A549 (cell line): ENCODE data around the gene POU2F3. TPM values are rescaled to one million over a fixed set of nuclear protein-coding genes. Genes with fewer than 3 reads are reported as not detected.

Source experiments
- ATAC-seq, 2 experiments: fragments of 200-7000 bp in 1 of 2; fragments of >200 bp in 1 of 2; cut with Nextera tagmentation in 1 of 2; cut with Tn5 transposase in 1 of 2; 3 replicates each; pipeline versions ENCODE4 v1.8.0 to v1.9.1; 2018 to 2020; ENCODE audit warnings: mild to moderate bottlenecking in 1 of 2, moderate library complexity in 1 of 2
- CTCF ChIA-PET: fragments of 300-600 bp; sonication (Branson Sonifier 250); formaldehyde crosslinking; extraction: SDS; loops from one replicate; lab custom pipeline; 2021; ENCODE audit warnings: antibody characterized with exemption, inconsistent platforms; lab: Yijun Ruan, JAX
- POLR2A ChIA-PET: fragments of 350-600 bp; formaldehyde crosslinking; extraction: SDS; loops from one replicate; lab custom pipeline; 2021; ENCODE audit warnings: antibody characterized with exemption, inconsistent platforms; lab: Yijun Ruan, JAX
- DNase-seq, 2 experiments: peaks; one replicate each; pipeline versions ENCODE4 v3.0.0 to v3.0.0-alpha.2; 2011 to 2016; ENCODE audit warnings: low read depth in 1 of 2, low spot score in 1 of 2
- FAIRE-seq: peaks from 2 replicates; lab custom pipeline; 2011; peaks lifted over from hg19 to GRCh38; lab: Jason Lieb, UNC
- H3K27ac ChIP-seq, 2 experiments: fragments of >200 bp; sonication (Bioruptor Twin); formaldehyde crosslinking; 3 replicates each; pipeline ENCODE4 v1.5.1; 2016 to 2017
- H3K4me1 ChIP-seq: fragments of >200 bp; sonication (Bioruptor Twin); formaldehyde crosslinking; 3 replicates; pipeline ENCODE4 v1.6.1; 2016
- H3K4me2 ChIP-seq: fragments of >200 bp; sonication (Bioruptor Twin); formaldehyde crosslinking; 3 replicates; pipeline ENCODE4 v1.6.1; 2016
- H3K4me3 ChIP-seq: fragments of >200 bp; sonication (Bioruptor Twin); formaldehyde crosslinking; 3 replicates; pipeline ENCODE4 v1.5.1; 2016
- H3K9me3 ChIP-seq: fragments of >200 bp; sonication (Bioruptor Twin); formaldehyde crosslinking; 3 replicates; pipeline ENCODE4 v1.6.1; 2016
- CBX2 ChIP-seq: fragments of 200-600 bp; sonication (generic); IDR thresholded peaks from 2 replicates; pipeline ENCODE4 v1.6.1; 2016; ENCODE audit warnings: low read depth, mild to moderate bottlenecking, borderline replicate concordance
- CHD2 ChIP-seq: fragments of 150-350 bp; IDR thresholded peaks from 2 replicates; pipeline ENCODE4 v1.6.1; 2014; ENCODE audit warnings: low read length; ENCODE audit not compliant: partially characterized antibody
- CHD4 ChIP-seq: fragments of 200-600 bp; sonication (generic); IDR thresholded peaks from 2 replicates; pipeline ENCODE4 v1.6.1; 2016; ENCODE audit warnings: antibody characterized with exemption, mild to moderate bottlenecking, borderline replicate concordance
- EHMT2 ChIP-seq: fragments of 200-600 bp; sonication (generic); IDR thresholded peaks from 2 replicates; pipeline ENCODE4 v1.6.1; 2016; ENCODE audit warnings: antibody characterized with exemption, low read depth, mild to moderate bottlenecking, moderate library complexity
- FOSL2 ChIP-seq, 2 experiments: fragments of 450-650 bp in 1 of 2; fragments of >200 bp in 1 of 2; sonication (Bioruptor Twin) in 1 of 2; formaldehyde crosslinking; IDR thresholded peaks; 2 replicates each; pipeline versions ENCODE4 v1.5.0 to v1.6.1; 2016 to 2020; ENCODE audit warnings: mild to moderate bottlenecking in 1 of 2, moderate library complexity in 1 of 2
- GATA3 ChIP-seq: IDR thresholded peaks from 2 replicates; pipeline ENCODE4 v1.6.1; 2012; ENCODE audit warnings: borderline replicate concordance
- HDAC2 ChIP-seq: fragments of 200-600 bp; sonication (generic); IDR thresholded peaks from 2 replicates; pipeline ENCODE4 v1.6.1; 2016
- HEYL ChIP-seq: fragments of 250-450 bp; sonication (Bioruptor Pico); IDR thresholded peaks from 2 replicates; pipeline ENCODE4 v1.8.0; 2021; ENCODE audit warnings: mild to moderate bottlenecking, moderate library complexity
- HOXB13 ChIP-seq: fragments of 250-450 bp; sonication (Bioruptor Pico); IDR thresholded peaks from 2 replicates; pipeline ENCODE4 v1.5.0; 2020; ENCODE audit warnings: low read depth, mild to moderate bottlenecking, moderate library complexity
- JUNB ChIP-seq: fragments of >200 bp; sonication (Bioruptor Twin); formaldehyde crosslinking; IDR thresholded peaks from 2 replicates; pipeline ENCODE4 v1.6.1; 2016
- MAFK ChIP-seq: fragments of 450-650 bp; IDR thresholded peaks from 2 replicates; pipeline ENCODE4 v1.6.1; 2014; ENCODE audit not compliant: partially characterized antibody
- MAZ ChIP-seq: fragments of 150-350 bp; IDR thresholded peaks from 2 replicates; pipeline ENCODE4 v1.6.1; 2014; ENCODE audit warnings: antibody characterized with exemption, low read depth, low read length, borderline replicate concordance
- MYC ChIP-seq: IDR thresholded peaks from 2 replicates; pipeline ENCODE4 v1.6.1; 2012; ENCODE audit warnings: mild to moderate bottlenecking, inconsistent platforms, low read length, improper control_type of control experiment, borderline replicate concordance
- NFE2L2 ChIP-seq: fragments of 150-350 bp; conservative IDR thresholded peaks from 2 replicates; pipeline ENCODE4 v1.6.1; 2014; ENCODE audit warnings: low read length
- NPAS2 ChIP-seq: fragments of 250-450 bp; sonication (Bioruptor Pico); IDR thresholded peaks from 2 replicates; pipeline ENCODE4 v1.8.0; 2022; ENCODE audit warnings: mild to moderate bottlenecking, moderate library complexity, borderline replicate concordance
- NR3C1 ChIP-seq: fragments of >200 bp; sonication (Bioruptor Twin); formaldehyde crosslinking; IDR thresholded peaks from 3 replicates; pipeline ENCODE4 v1.6.1; 2017
- PHF8 ChIP-seq: fragments of 200-600 bp; sonication (generic); IDR thresholded peaks from 2 replicates; pipeline ENCODE4 v1.6.1; 2016; ENCODE audit warnings: low read depth, mild to moderate bottlenecking, antibody characterized with exemption, moderate library complexity, borderline replicate concordance
- POLR2A ChIP-seq: IDR thresholded peaks from 2 replicates; pipeline ENCODE4 v1.6.1; 2012; ENCODE audit warnings: mild to moderate bottlenecking, low read length
- POLR2AphosphoS2 ChIP-seq: conservative IDR thresholded peaks from 2 replicates; pipeline ENCODE4 v1.6.1; 2012; ENCODE audit warnings: low read length, improper control_type of control experiment, inconsistent platforms
- RAD21 ChIP-seq, 2 experiments: fragments of >200 bp in 1 of 2; sonication (Bioruptor Twin) in 1 of 2; formaldehyde crosslinking in 1 of 2; IDR thresholded peaks in 1 of 2; conservative IDR thresholded peaks in 1 of 2; 2 replicates in 1 of 2; 3 replicates in 1 of 2; pipeline ENCODE4 v1.6.1; 2012 to 2018; ENCODE audit warnings: inconsistent platforms in 1 of 2
- RCOR1 ChIP-seq: fragments of 150-350 bp; IDR thresholded peaks from 2 replicates; pipeline ENCODE4 v1.6.1; 2014; ENCODE audit warnings: antibody characterized with exemption, low read length, low read depth
- RNF2 ChIP-seq: fragments of 200-600 bp; sonication (generic); IDR thresholded peaks from 2 replicates; pipeline ENCODE4 v1.6.1; 2016; ENCODE audit warnings: low read depth, mild to moderate bottlenecking, antibody characterized with exemption, moderate library complexity, borderline replicate concordance
- ZSCAN20 ChIP-seq: fragments of 250-450 bp; sonication (Bioruptor Pico); IDR thresholded peaks from 2 replicates; pipeline ENCODE4 v1.8.0; 2022; ENCODE audit warnings: mild to moderate bottlenecking, moderate library complexity
- WGBS: methylation state at CpG from one replicate; pipeline ENCODE4 v1.1.6; 2017; ENCODE audit errors: missing lambda C conversion rate; 5-methylcytosine and 5-hydroxymethylcytosine counted together
- polyA plus RNA-seq, 4 experiments: library from polyadenylated mRNA; depleted of rRNA in 3 of 4; stranded (reverse); fragments of >200 nt; fragmentation: RNase III in 1 of 4; extraction: RNeasy Plus Mini Kit Qiagen cat#74134 plus additional on column Dnase treatment in 1 of 4; gene quantifications; 2 replicates in 3 of 4; 3 replicates in 1 of 4; pipeline ENCODE4 v1.2.3, GENCODE V29; 2011 to 2017
- TF ChIP-seq, protein P1 (sequence below): fragments of >200 bp; sonication (Bioruptor Twin); formaldehyde crosslinking; IDR thresholded peaks from 3 replicates; pipeline ENCODE4 v1.5.1; 2016
- TF ChIP-seq, protein P2 (sequence below): IDR thresholded peaks from 2 replicates; pipeline ENCODE4 v1.6.1; 2012
- TF ChIP-seq, protein P3 (sequence below): fragments of 150-350 bp; IDR thresholded peaks from 2 replicates; pipeline ENCODE4 v1.6.1; 2014; ENCODE audit warnings: low read depth, mild to moderate bottlenecking, low read length

POU2F3 gene
- polyA plus RNA-seq, 2 of the 4 experiments (the other 2 are of a cell fraction) = not detected

DNA sequence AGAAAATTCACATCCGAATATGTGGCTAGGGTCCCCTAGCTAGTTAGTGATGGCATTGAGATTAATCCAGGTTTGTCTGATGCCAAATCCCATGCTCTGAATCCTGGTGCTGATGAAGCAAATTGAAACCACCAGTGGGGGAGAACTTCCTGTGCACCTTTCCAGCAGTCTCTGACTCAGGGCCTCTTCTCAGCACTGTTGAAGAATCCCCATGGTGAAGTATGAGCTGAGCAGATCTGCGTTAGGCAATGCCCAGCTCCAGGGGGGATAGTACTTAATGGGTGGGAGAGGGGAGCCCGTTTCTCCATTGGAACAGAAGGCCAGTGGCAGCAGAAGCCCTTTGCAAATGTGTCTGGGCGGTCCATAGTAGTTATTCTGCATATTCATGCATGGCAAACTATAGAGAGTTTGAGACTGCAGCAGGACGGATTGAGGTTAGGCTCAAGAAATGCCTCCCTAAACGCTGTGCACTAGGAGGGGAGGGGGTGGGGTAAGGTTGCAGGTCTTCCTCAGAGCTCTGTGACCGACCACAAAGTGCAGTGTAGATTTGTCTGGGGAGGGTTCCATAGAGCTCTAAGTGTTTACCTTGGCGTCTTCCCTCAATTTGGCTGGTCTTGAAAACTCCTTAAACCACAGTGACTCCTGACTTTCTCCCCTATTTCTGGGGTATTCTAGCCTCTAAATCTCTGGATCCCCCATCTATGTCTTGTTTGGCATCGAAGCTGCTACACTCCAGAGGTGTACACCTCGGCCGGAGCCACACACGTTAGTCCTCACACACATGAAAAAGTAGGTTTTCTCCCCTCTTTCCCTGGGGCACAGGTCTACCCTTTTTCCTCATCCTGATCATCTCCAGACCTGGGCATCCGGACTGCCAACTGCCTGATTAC lies 4.8 kb downstream of the POU2F3 start:
- TF ChIP-seq HDAC2 (no peak), CBX2 (no peak), NFE2L2 (no peak), JUNB (no peak), NPAS2 (CRISPR knock-in tag) (no peak), MAZ (no peak), ZSCAN20 (CRISPR knock-in tag) (no peak), CHD4 (no peak), GATA3 (no peak), FOSL2 (IDR thresholded peaks at IDR 0.05) (no peak), FOSL2 (CRISPR knock-in tag; IDR thresholded peaks at IDR 0.05) (no peak), HEYL (CRISPR knock-in tag) (no peak), CHD2 (no peak), HOXB13 (CRISPR knock-in tag) (no peak), MYC (no peak), PHF8 (no peak), POLR2AphosphoS2 (no peak)
- TF ChIP-seq, protein P1, sequence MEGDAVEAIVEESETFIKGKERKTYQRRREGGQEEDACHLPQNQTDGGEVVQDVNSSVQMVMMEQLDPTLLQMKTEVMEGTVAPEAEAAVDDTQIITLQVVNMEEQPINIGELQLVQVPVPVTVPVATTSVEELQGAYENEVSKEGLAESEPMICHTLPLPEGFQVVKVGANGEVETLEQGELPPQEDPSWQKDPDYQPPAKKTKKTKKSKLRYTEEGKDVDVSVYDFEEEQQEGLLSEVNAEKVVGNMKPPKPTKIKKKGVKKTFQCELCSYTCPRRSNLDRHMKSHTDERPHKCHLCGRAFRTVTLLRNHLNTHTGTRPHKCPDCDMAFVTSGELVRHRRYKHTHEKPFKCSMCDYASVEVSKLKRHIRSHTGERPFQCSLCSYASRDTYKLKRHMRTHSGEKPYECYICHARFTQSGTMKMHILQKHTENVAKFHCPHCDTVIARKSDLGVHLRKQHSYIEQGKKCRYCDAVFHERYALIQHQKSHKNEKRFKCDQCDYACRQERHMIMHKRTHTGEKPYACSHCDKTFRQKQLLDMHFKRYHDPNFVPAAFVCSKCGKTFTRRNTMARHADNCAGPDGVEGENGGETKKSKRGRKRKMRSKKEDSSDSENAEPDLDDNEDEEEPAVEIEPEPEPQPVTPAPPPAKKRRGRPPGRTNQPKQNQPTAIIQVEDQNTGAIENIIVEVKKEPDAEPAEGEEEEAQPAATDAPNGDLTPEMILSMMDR = no peak
- TF ChIP-seq, protein P2, sequence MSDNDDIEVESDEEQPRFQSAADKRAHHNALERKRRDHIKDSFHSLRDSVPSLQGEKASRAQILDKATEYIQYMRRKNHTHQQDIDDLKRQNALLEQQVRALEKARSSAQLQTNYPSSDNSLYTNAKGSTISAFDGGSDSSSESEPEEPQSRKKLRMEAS = no peak
- TF ChIP-seq, all 56 proteins: peak for 0
- H3K27ac ChIP-seq = no peak overlapping the region
- no peak overlapping the region for H3K4me2 ChIP-seq
- ChIA-PET CTCF (interaction anchor here (2.1 to 11.3 kb wide), 3 partner anchors 10 to 57 kb away, joined by 7 to 104 read pairs (median 22); no protein-coding TSS in a partner anchor), POLR2A (no interaction called here)
- no peaks in the 10 kb centered on the region for H3K9me3 ChIP-seq
- WGBS = 19% methylated on average over 11 of the region's 13 CpGs
- no peak for DNase-seq
- no peak overlapping the region for H3K4me3 ChIP-seq
- no peak for FAIRE-seq
- no peak for ATAC-seq
- no peaks in the 10 kb centered on the region for H3K4me1 ChIP-seq

DNA sequence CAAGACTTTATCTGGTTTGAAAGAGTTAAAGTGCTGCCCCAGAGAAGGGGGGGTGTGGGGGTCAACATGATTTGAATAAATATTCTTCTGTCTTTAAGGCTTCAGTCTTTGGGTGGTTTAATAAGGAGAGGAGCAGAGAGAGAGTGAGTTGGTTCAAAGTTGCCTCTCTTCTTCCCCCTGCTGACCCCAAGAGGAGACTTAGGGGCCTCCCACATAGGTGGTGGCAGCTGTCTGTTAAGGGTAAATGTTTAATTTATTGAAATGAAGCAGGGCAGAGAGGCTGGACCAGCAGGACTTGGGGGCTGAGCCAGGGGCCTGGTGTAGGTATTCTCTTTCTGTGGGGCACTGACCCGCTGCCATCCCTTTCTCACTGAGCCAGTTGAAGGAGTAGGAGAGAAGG lies 5.5 kb downstream of the POU2F3 start:
- FAIRE-seq = no peak
- Histone ChIP-seq H3K27ac (no peak overlapping the region), H3K4me3 (no peak overlapping the region), H3K4me2 (no peak overlapping the region), H3K4me1 (no peaks in the 10 kb centered on the region), H3K9me3 (no peaks in the 10 kb centered on the region)
- ATAC-seq = no peak
- no peak for TF ChIP-seq RCOR1
- TF ChIP-seq NR3C1 = no peak
- TF ChIP-seq, protein P1 = no peak
- TF ChIP-seq RAD21 (conservative IDR thresholded peaks at IDR 0.05 in 1 of 2, IDR thresholded peaks at IDR 0.05 in 1 of 2) = no peak
- TF ChIP-seq EHMT2 = no peak
- TF ChIP-seq, protein P3, sequence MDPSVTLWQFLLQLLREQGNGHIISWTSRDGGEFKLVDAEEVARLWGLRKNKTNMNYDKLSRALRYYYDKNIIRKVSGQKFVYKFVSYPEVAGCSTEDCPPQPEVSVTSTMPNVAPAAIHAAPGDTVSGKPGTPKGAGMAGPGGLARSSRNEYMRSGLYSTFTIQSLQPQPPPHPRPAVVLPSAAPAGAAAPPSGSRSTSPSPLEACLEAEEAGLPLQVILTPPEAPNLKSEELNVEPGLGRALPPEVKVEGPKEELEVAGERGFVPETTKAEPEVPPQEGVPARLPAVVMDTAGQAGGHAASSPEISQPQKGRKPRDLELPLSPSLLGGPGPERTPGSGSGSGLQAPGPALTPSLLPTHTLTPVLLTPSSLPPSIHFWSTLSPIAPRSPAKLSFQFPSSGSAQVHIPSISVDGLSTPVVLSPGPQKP = no peak
- no peak for TF ChIP-seq HOXB13 (CRISPR knock-in tag)
- no peak for TF ChIP-seq PHF8
- no peak for TF ChIP-seq RNF2
- no peak for TF ChIP-seq POLR2A
- no peak for TF ChIP-seq HEYL (CRISPR knock-in tag)
- no peak for TF ChIP-seq MAFK
- no peak for TF ChIP-seq MYC
- ChIA-PET CTCF (interaction anchor here (2.1 to 11.3 kb wide), 4 partner anchors 10 to 56 kb away, joined by 7 to 104 read pairs (median 18); no protein-coding TSS in a partner anchor), POLR2A (no interaction called here)
- 20% methylated on average over 1 of the region's 1 CpG for WGBS
- DNase-seq = no peak
